HG03066 (cell line): Measurements from ENCODE around the gene CHRNB2.

Source experiments
- ATAC-seq: cut with Tn5 transposase; IDR thresholded peaks from one replicate; pipeline ENCODE4 v1.9.1; 2021; ENCODE audit warnings: low read depth; ENCODE audit not compliant: unreplicated experiment

CHRNB2 gene

GRCh38 chr1:154607609-154608396 lies 40.2 kb downstream of the CHRNB2 start, which contains the start of gene ADAR:
Gene ADAR, minus strand, starts transcription at chr1:154608186. Its CDS starts 180 bp downstream, at chr1:154608006.
- ATAC-seq: peak; percentile 68

DNA sequence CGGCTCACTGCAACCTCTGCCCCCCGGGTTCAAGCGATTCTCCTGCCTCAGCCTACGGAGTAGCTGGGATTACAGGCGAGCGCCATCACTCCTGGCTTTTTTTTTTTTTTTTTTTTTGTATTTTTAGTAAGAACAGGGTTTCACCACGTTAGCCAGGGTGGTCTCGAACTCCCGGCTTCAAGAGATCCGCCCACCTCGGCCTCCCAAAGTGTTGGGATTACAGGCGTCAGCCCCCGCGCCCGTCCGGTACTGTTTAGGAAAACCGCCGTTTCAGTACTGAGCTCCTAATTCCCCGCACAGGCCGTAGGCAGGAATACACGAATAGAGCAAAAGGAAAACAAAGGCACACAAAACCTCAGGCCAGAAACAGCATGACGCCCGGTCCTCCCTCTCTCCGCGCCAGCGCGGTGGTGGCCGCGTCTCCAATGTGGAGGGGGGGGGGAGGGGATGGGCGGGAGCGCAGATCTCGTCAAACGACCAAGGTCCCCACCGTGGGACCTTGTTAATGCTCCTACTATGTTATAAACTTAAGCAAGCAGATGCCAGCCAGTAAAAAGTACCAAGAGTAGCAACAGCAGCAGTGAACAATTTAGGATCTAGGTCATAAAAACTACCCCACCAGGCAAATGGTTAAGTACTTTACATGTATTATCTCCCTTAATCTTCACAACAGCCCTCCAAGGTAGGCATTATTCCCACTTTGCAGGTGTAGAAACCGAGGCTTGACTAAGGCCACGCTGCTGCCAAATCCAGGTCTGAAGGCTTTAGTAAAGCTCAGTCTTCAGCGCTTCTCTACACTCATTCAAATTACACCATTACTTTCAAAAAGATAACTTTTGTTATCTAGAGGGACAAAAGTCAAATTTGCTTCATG lies 41.1 kb downstream of the CHRNB2 start:
- ATAC-seq: no peak

- no peak for ATAC-seq
These were observed 42.1 kb downstream of the CHRNB2 start for GRCh38 chr1:154609398-154610380.

- no peak for ATAC-seq
These were observed 43.7 kb downstream of the CHRNB2 start for GRCh38 chr1:154611150-154611862.

- ATAC-seq: no peak
These were observed 46.7 kb downstream of the CHRNB2 start for GRCh38 chr1:154614247-154614646.

GRCh38 chr1:154614901-154615300 lies 47.3 kb downstream of the CHRNB2 start:
- ATAC-seq: no peak

DNA sequence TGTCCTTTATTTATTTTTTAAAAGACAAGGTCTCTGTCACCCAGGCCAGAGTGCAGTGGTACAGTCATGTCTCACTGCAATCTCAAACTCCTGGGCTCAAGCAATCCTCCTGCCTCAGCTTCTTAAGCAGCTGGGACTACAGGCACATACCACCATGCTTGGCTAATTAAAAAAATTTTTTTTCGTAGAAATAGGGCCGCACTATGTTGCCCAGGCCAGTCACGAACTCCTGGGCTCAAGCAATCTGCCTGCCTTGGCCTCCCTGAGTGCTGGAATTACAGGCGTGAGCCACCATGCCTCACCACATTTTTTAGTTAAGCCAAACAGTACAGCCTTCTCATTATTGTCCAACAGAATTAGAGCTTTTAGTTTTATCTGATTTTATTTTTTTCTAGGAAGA lies 47.8 kb downstream of the CHRNB2 start:
- ATAC-seq: no peak

GRCh38 chr1:154616659-154617345 lies 49.2 kb downstream of the CHRNB2 start:
- no peak for ATAC-seq

GRCh38 chr1:154619181-154619948 lies 51.8 kb downstream of the CHRNB2 start:
- no peak for ATAC-seq

DNA sequence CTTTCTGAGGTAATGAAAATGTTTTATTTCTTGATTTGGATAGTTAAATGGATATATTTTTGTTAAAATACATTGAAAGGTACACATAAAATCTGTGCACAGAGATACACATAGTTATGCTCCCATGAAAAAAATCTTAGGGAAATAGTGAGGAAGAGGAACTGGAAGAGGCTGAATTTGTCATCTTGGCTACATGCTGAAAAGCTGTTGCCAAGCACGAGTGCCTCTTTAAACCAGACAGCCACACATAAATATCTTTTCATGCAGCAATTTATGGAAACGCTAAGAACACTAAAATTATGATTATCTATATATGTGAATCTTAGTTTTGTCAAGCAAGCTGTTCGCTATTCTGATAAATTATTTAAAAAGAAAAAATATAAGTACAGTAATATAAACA lies 53.2 kb downstream of the CHRNB2 start:
- no peak for ATAC-seq

DNA sequence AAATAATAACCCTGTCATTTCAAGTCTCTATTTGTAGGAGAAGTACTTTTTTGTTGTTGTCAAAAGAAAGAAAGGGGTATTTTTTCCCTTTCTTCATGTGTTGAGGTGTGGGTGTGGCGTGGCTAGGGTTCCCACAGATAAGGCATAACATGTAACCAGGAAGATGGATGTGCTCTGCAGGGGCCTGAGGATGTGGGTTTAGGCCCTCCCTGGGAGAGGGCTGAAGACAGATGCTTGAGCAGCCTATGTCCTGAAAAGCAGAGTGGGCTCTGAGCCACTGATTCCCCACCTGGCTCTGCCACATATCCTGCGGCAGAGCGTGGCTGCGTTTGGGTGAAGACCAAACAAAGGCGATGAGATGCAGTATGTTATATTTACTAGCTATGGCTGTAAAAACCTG lies 54.3 kb downstream of the CHRNB2 start:
- ATAC-seq: no peak

DNA sequence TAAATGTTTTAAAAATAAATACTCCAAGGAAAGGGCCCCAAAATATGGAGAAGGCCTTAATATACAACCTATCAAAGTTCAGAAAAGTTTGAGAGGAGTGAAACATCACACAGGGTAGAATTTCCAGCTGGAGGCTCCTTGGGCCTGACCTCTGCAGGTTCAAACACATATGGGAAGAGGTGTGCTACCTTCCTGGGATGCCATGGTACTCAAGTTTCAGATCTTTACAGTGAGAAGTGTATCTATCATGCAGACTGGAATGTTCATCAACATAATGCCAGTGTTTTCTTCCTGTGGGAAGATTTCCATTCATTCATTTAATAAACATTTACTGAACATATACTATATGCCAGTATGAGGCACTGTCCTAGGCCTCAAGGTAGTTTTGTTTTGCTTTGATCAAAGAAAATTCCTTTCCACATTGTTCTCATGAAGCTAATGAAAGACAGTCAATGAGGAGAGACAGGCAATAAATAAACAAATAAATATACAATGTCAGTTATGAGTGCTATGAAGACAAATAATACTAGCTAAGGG lies 55.0 kb downstream of the CHRNB2 start:
- no peak for ATAC-seq

DNA sequence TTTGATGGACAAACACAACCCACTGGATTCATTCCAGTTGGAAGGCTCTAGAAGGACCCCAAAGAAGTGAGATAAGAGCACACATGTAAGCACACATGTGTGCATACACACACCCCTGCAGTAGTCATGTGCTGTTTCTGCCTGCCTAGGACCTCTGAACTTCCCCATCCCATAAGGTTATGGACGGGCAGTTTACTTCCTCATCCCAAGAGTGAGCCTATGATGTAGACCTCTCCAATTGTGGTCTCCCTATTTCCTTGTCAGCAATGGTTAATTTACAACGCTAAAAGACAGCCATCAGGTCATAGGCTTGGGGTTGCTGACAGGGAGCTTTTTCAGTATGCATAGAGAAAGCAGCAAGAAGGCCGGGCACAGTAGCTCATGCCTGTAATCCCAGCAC lies 55.8 kb downstream of the CHRNB2 start:
- ATAC-seq: no peak

DNA sequence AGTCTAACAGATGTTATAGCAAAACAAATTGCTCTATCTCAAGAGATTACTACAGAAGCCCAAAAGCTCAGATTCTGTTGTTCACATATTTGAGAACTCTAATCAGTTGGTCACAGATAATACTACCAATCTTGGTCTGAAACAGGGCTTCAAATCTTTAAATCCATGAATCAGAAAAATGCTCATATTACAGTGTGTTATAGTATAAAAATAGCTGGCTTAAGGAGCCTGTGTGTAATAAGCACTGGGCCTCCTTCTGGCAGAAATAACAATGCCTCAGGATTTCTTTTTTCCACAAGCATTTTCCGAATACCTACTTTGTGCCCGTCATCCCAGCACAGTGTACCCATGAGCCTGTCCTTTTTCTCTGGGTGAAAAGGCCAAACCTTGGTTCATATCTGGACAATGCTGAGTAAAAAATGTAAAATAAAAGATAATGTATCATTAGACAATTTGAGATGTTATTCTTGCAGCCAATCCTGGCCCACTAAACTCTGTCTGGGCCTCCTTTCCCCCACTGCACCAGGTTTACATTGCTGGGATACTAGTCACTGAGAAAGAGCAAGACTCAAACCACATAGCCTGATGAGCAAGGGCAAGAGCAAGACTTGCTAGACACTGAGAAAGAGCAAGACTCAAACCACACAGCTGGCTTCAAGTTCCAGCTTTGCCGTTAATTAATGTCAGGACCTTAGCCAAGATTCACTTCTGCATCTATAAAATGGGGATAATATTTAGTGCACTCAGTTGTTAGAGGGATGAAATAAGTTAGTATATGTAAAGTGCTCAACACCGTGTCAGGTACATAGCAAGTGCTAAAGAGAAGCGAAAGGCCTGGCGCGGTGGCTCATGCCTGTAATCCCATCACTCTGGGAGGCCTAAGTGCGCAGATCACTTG lies 57.4 kb downstream of the CHRNB2 start:
- no peak for ATAC-seq

DNA sequence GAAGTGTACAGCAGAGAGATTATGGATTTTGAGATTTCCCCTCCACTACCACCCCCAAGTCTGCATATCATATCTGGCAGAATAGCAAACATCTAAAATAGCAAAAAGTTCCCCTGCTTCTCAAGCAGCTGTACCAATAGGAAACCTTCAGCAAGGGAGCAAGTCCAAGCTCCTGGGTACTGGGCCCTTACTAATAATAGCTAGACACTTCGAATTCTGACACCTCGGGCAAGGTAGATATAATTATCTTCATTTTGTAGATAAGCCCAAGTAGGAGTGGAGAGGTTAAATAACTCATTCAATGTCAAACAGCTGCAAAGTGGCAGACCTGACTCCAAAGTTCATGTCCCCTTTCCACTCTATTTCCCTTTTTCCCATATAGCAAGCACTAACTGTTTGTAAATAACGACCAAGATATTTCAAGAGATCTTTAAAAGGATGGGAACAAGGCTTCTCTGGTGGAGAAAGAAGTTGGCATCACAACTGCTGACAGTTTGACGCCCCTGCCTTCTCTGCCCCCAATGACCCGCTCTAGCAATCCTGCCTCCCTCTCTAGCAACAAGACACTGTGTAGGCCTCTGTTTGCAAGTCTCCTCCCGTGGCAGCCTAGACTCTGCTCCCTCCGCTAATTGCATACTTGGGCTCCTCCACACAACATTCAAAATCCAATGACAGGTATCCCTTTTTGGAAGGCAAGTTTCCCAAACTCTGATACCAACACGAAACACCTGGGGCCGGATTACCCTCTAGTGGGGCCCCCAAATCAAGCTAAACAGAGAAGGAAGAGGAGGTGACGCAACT lies 59.1 kb downstream of the CHRNB2 start:
- ATAC-seq: no peak
